ENCODE data around the gene MAJIN.

- TF ChIP-seq CTCF (IDR thresholded peaks at IDR 0.05) (no peak), POLR2AphosphoS5 (IDR thresholded peaks at IDR 0.05; ENCODE audit: insufficient read depth in 1 of 2, low read depth in 1 of 2) (no peak)
Observed at GRCh38 chr11:64910451-64911093, 61.3 kb downstream of the MAJIN start.
